ENCODE results near the gene RGS7BP. TPM values are rescaled to one million over a fixed set of nuclear protein-coding genes. Genes with fewer than 3 reads are reported as not detected.

RGS7BP gene
- total and polyA plus RNA-seq, 10 of the 15 experiments (the other 5 are each of a cell fraction or from before 2014, with no cell fraction given), result not detected

GRCh38 chr5:64646169-64646568 lies 140.4 kb downstream of the RGS7BP start:
- no peak overlapping the region for H3K4me3 ChIP-seq
- H3K4me1 ChIP-seq (ENCODE audit: control insufficient read depth, insufficient read depth, low read length), result no peaks in the 10 kb centered on the region
- no peak overlapping the region for H3K27ac ChIP-seq (ENCODE audit: control insufficient read depth, insufficient read depth)
- no peaks in the 10 kb centered on the region for H3K79me2 ChIP-seq (ENCODE audit: control insufficient read depth, insufficient read depth, low read length)
- H3K27me3 ChIP-seq (replicated peaks in 1 of 2; ENCODE audit: control insufficient read depth in 2 of 2, insufficient read depth in 2 of 2, low read length in 1 of 2), result no peaks in the 10 kb centered on the region
- no peak overlapping the region for H3K9ac ChIP-seq (ENCODE audit: control insufficient read depth, insufficient read depth, low read length)
- RAD21 ChIA-PET (ENCODE audit: unreplicated experiment), result interaction anchor here (1.1 kb wide), 1 partner anchor 135 kb away, joined by 3 read pairs; no protein-coding TSS in a partner anchor
- CTCF ChIA-PET, result interaction anchor here (0.9 to 3.4 kb wide), 2 partner anchors 11 kb away, joined by 3 to 16 read pairs; no protein-coding TSS in a partner anchor
- no peaks in the 10 kb centered on the region for H3K36me3 ChIP-seq (ENCODE audit: control insufficient read depth in 2 of 2, insufficient read depth in 2 of 2, low read length in 1 of 2)
- H3K4me2 ChIP-seq (ENCODE audit: control insufficient read depth, insufficient read depth), result no peak overlapping the region
- SMC1A ChIA-PET (ENCODE audit: uncharacterized antibody, unreplicated experiment), result interaction anchor here (1.5 kb wide), 1 partner anchor 158 kb away, joined by 3 read pairs; no protein-coding TSS in a partner anchor
- WGBS (ENCODE audit: insufficient coverage, insufficient replicate concordance, low lambda C conversion rate, missing lambda C conversion rate), result 33% methylated on average over 3 of the region's 3 CpGs
- no peak for ATAC-seq
- in situ Hi-C loops (cut with MboI), result no loop called here
- no peaks in the 10 kb centered on the region for H3K9me3 ChIP-seq (replicated peaks; ENCODE audit: control insufficient read depth, insufficient read depth, low read length)
- POLR2A ChIA-PET, result no interaction called here
- DNase-seq (ENCODE audit: low read depth, low spot score), result no peak
- no TSS peak for BruUV-seq (replicated peaks)
- no peak for FAIRE-seq
- no peaks in the 10 kb centered on the region for H4K20me1 ChIP-seq (ENCODE audit: control insufficient read depth, insufficient read depth)
- H2AFZ ChIP-seq (ENCODE audit: control insufficient read depth, low read depth, low read length), result no peak overlapping the region
- TF ChIP-seq SPI1 (IDR thresholded peaks at IDR 0.05; ENCODE audit: borderline replicate concordance, insufficient read depth, low read depth, low read length) (no peak), PML (IDR thresholded peaks at IDR 0.05; ENCODE audit: low read length) (no peak), NFXL1 (IDR thresholded peaks at IDR 0.05; ENCODE audit: borderline replicate concordance) (no peak), FOXM1 (IDR thresholded peaks at IDR 0.05; ENCODE audit: low read depth, low read length) (no peak), DPF2 (IDR thresholded peaks at IDR 0.05) (no peak), RBBP5 (conservative IDR thresholded peaks at IDR 0.05) (no peak), MYB (IDR thresholded peaks at IDR 0.05; ENCODE audit: borderline replicate concordance, low read depth, low read length) (no peak), ZNF24 (IDR thresholded peaks at IDR 0.05) (no peak), PRDM15 (CRISPR knock-in tag; IDR thresholded peaks at IDR 0.05) (no peak), ZNF592 (IDR thresholded peaks at IDR 0.05) (no peak), RELA (IDR thresholded peaks at IDR 0.05; ENCODE audit: borderline replicate concordance, partially characterized antibody) (no peak), EZH2 (IDR thresholded peaks at IDR 0.05; ENCODE audit: borderline replicate concordance, control insufficient read depth, low read depth, low read length) (no peak), ZNF687 (IDR thresholded peaks at IDR 0.05) (no peak)
- intact Hi-C loops (cut with micrococcal nuclease; ENCODE audit: unreplicated experiment), result no loop called here
